Lower leg skin (tissue), 4 donors: ENCODE measurements around the gene EPHA4. TPM values are rescaled to one million over a fixed set of nuclear protein-coding genes. Genes with fewer than 3 reads are reported as not detected.
A peak's percentile ranks its signal among the peaks of the same experiment; 100 is the strongest.

Experiments used
- DNase-seq, 2 donors: peaks; one replicate each; pipeline ENCODE4 v3.0.0-alpha.2; 2019; ENCODE audit warnings: low spot score in 2 of 2
- H3K4me3 ChIP-seq: fragments of 200-600 bp; sonication (generic); 2 replicates; pipeline ENCODE4 v1.5.1; 2017; ENCODE audit warnings: mild to moderate bottlenecking, low read depth; ENCODE audit not compliant: poor library complexity, severe bottlenecking
- CTCF ChIP-seq, 3 donors: fragments of 450-650 bp; IDR thresholded peaks; one replicate each; pipeline ENCODE4 v1.5.1; 2016; ENCODE audit warnings: antibody characterized with exemption in 3 of 3, mild to moderate bottlenecking in 3 of 3, moderate library complexity in 2 of 3
- POLR2A ChIP-seq, 2 donors: fragments of 450-650 bp; IDR thresholded peaks; one replicate each; pipeline ENCODE4 v1.6.1; 2016 to 2017; ENCODE audit warnings: antibody characterized with exemption in 2 of 2, mild to moderate bottlenecking in 1 of 2, moderate library complexity in 1 of 2
- WGBS, 2 donors: methylation state at CpG; one replicate each; pipeline ENCODE4 v1.1.5; 2018; 5-methylcytosine and 5-hydroxymethylcytosine counted together
- intact Hi-C: fragments of 100-400 bp; cut with DNase I; formaldehyde crosslinking; loops from one replicate; pipeline ENCODE4 v1.15.0; 2023; ENCODE audit warnings: low total_unique reads
- total RNA-seq, 4 donors: library from RNA; depleted of rRNA; stranded (reverse); fragments of >200 nt; gene quantifications; one replicate each; pipeline ENCODE4 v1.1.0, GENCODE V29; 2016

EPHA4 gene
- total RNA-seq, 4 donors from 2014 or later: 35.2 to 63.1 (median 53.7) TPM

GRCh38 chr2:221524158-221524557 lies 47.9 kb downstream of the EPHA4 start:
- WGBS, 2 donors: 91 to 98% methylated on average over 6 of the region's 6 CpGs
- H3K4me3 ChIP-seq: no peak overlapping the region
- TF ChIP-seq CTCF (IDR thresholded peaks at IDR 0.05) (no peak), POLR2A (IDR thresholded peaks at IDR 0.05) (no peak)
- intact Hi-C loops: no loop called here
- DNase-seq: no peak

- TF ChIP-seq CTCF (IDR thresholded peaks at IDR 0.05) (no peak), POLR2A (IDR thresholded peaks at IDR 0.05) (no peak)
- intact Hi-C loops: no loop called here
- no peak overlapping the region for H3K4me3 ChIP-seq
- WGBS, 2 donors: 77 to 79% methylated on average over 3 of the region's 3 CpGs
- DNase-seq: no peak
Observed at GRCh38 chr2:221521233-221521845, 50.8 kb downstream of the EPHA4 start.

GRCh38 chr2:221518935-221519625 lies 53.0 kb downstream of the EPHA4 start:
- WGBS, 2 donors: 70% methylated on average over 7 of the region's 7 CpGs
- intact Hi-C loops: no loop called here
- no peak for DNase-seq
- H3K4me3 ChIP-seq: no peak overlapping the region
- no peak for TF ChIP-seq POLR2A (IDR thresholded peaks at IDR 0.05)
- no peak for TF ChIP-seq CTCF (IDR thresholded peaks at IDR 0.05)

GRCh38 chr2:221518201-221518934 lies 53.7 kb downstream of the EPHA4 start:
- DNase-seq: no peak
- intact Hi-C loops: no loop called here
- TF ChIP-seq POLR2A (IDR thresholded peaks at IDR 0.05): no peak
- TF ChIP-seq CTCF (IDR thresholded peaks at IDR 0.05): no peak
- no peak overlapping the region for H3K4me3 ChIP-seq
- WGBS, 2 donors: 59 to 61% methylated on average over 7 of the region's 7 CpGs

- peak in 1 of 2 donors; percentile 87 for DNase-seq
- H3K4me3 ChIP-seq: no peak overlapping the region
- intact Hi-C loops: no loop called here
- TF ChIP-seq CTCF (IDR thresholded peaks at IDR 0.05): no peak
- no peak for TF ChIP-seq POLR2A (IDR thresholded peaks at IDR 0.05)
- 43 to 56% methylated on average over 5 of the region's 5 CpGs for WGBS, 2 donors
Observed at GRCh38 chr2:221517696-221518151, 54.4 kb downstream of the EPHA4 start.
